ENCODE results near the gene ANKFN1. TPM values are rescaled to one million over a fixed set of nuclear protein-coding genes. Genes with fewer than 3 reads are reported as not detected.

Gene ANKFN1
- polyA plus RNA-seq, 1 experiment = 0.04 TPM

DNA sequence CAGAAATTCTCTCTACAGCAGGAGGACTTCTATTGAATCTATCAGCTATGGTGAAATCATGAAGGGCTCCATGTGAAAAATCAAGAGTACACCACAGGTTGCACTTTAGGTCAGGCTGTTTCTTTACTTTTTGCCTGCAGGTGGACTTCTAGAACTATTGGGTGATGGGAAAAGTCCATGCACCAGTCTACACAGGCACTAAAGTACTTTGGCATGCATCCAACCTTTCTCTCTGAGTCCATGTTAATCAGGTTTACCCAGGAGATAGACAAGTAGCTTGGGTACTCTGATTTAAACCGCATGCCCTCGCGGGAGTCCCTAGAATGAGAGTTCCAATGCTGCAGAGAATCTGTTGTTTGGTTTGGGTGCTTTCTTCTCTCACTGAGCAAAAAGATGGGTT, 9.1 kb upstream of the ANKFN1 start:
- no peak for DNase-seq (ENCODE audit: low read depth, low spot score)
- Histone ChIP-seq H3K4me3 (ENCODE audit: low read depth, low read length) (no peak overlapping the region), H3K9me3 (ENCODE audit: control insufficient read depth, insufficient read depth, low read length) (no peaks in the 10 kb centered on the region), H3K27ac (ENCODE audit: low read depth, low read length) (no peak overlapping the region), H3K27me3 (ENCODE audit: control insufficient read depth, insufficient read depth, low read length) (no peaks in the 10 kb centered on the region)
- no peak for TF ChIP-seq CTCF (IDR thresholded peaks at IDR 0.05; ENCODE audit: low read depth, low read length)
- CTCF ChIA-PET = no interaction called here
- POLR2A ChIA-PET = no interaction called here

DNA sequence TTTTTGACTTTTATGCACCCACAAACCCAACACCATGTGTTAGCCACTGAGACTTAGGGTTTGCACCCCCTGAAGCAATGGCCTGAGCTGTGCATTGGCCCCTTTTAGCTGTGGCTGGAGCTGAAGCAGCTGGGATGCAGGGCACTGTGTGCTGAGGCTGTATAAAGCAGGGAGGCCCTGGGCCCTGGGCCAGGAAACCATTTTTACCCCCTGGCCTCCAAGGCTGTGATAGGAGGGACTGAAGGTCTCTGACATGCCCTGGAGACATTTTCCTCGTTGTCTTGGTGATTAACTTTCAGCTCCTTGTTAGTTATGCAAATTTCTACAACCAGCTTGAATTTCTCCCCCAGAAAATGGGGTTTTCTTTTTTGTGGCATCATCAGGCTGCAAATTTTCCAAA, 6.7 kb upstream of the ANKFN1 start:
- ChIA-PET CTCF (no interaction called here), POLR2A (no interaction called here)

GRCh38 chr17:56148333-56148732, 4.9 kb upstream of the ANKFN1 start:
- Histone ChIP-seq H3K27ac (ENCODE audit: low read depth, low read length) (no peak overlapping the region), H3K27me3 (ENCODE audit: control insufficient read depth, insufficient read depth, low read length) (no peaks in the 10 kb centered on the region), H3K9me3 (ENCODE audit: control insufficient read depth, insufficient read depth, low read length) (no peaks in the 10 kb centered on the region), H3K4me3 (ENCODE audit: low read depth, low read length) (no peak overlapping the region)
- no peak for TF ChIP-seq CTCF (IDR thresholded peaks at IDR 0.05; ENCODE audit: low read depth, low read length)
- ChIA-PET POLR2A (no interaction called here), CTCF (no interaction called here)
- DNase-seq (ENCODE audit: low read depth, low spot score) = no peak

More for the DNA sequence above, 6.7 kb upstream of the ANKFN1 start:
- DNase-seq (ENCODE audit: low read depth, low spot score) = no peak
- Histone ChIP-seq H3K4me3 (ENCODE audit: low read depth, low read length) (no peak overlapping the region), H3K9me3 (ENCODE audit: control insufficient read depth, insufficient read depth, low read length) (no peaks in the 10 kb centered on the region), H3K27ac (ENCODE audit: low read depth, low read length) (no peak overlapping the region), H3K27me3 (ENCODE audit: control insufficient read depth, insufficient read depth, low read length) (no peaks in the 10 kb centered on the region)
- no peak for TF ChIP-seq CTCF (IDR thresholded peaks at IDR 0.05; ENCODE audit: low read depth, low read length)

- no peaks in the 10 kb centered on the region for H3K9me3 ChIP-seq (ENCODE audit: control insufficient read depth, insufficient read depth, low read length)
- POLR2A ChIA-PET = no interaction called here
- CTCF ChIA-PET = no interaction called here
- no peaks in the 10 kb centered on the region for H3K27me3 ChIP-seq (ENCODE audit: control insufficient read depth, insufficient read depth, low read length)
- no peak for DNase-seq (ENCODE audit: low read depth, low spot score)
- H3K27ac ChIP-seq (ENCODE audit: low read depth, low read length) = no peak overlapping the region
- no peak overlapping the region for H3K4me3 ChIP-seq (ENCODE audit: low read depth, low read length)
- no peak for TF ChIP-seq CTCF (IDR thresholded peaks at IDR 0.05; ENCODE audit: low read depth, low read length)
Measured at GRCh38 chr17:56149266-56150036, 3.8 kb upstream of the ANKFN1 start.

DNA sequence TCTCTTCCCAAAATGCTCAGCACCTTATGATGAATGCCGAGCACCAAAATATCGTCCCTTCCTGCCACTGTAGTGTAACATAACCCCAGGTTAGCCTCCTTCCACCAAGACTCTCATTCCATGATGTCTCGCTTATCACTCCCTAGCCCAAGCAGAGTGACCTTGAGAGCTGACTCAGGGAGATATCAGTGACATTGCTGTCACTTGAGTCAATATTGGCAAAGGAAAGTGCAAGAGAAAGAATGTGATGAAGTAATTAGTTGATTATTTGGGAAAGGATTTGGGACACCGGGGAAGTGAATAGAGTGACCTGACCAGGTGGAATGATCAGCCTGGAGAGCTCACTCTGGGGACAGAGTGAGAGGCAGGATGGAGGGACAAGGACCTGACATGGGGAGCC, 2.6 kb upstream of the ANKFN1 start:
- POLR2A ChIA-PET = no interaction called here
- Histone ChIP-seq H3K4me3 (ENCODE audit: low read depth, low read length) (no peak overlapping the region), H3K9me3 (ENCODE audit: control insufficient read depth, insufficient read depth, low read length) (no peaks in the 10 kb centered on the region), H3K27me3 (ENCODE audit: control insufficient read depth, insufficient read depth, low read length) (no peaks in the 10 kb centered on the region), H3K27ac (ENCODE audit: low read depth, low read length) (no peak overlapping the region)
- no peak for TF ChIP-seq CTCF (IDR thresholded peaks at IDR 0.05; ENCODE audit: low read depth, low read length)
- CTCF ChIA-PET = no interaction called here
- no peak for DNase-seq (ENCODE audit: low read depth, low spot score)

All from AG04450 (cell line).